Hepatocyte (in vitro differentiated cells): ENCODE data around the gene SCAMP5. TPM values are rescaled to one million over a fixed set of nuclear protein-coding genes. Genes with fewer than 3 reads are reported as not detected.

Experiments used
- DNase-seq: peaks from one replicate; pipeline ENCODE4 v3.0.0-alpha.2; 2016; ENCODE audit warnings: low spot score
- H2AFZ ChIP-seq: fragments of 200-600 bp; sonication (generic); 2 replicates; pipeline ENCODE4 v1.6.0; 2016; ENCODE audit warnings: antibody characterized with exemption, mild to moderate bottlenecking
- H3K27ac ChIP-seq: fragments of 200-600 bp; sonication (generic); 2 replicates; pipeline ENCODE4 v1.5.1; 2016; ENCODE audit warnings: mild to moderate bottlenecking
- H3K27me3 ChIP-seq: fragments of 200-600 bp; sonication (generic); 2 replicates; pipeline ENCODE4 v1.6.1; 2016
- H3K36me3 ChIP-seq: fragments of 200-600 bp; sonication (generic); replicated peaks from 2 replicates; pipeline ENCODE4 v1.5.1; 2016; ENCODE audit warnings: low read depth; ENCODE audit not compliant: insufficient read depth
- H3K4me1 ChIP-seq: fragments of 200-600 bp; sonication (generic); 2 replicates; pipeline ENCODE4 v1.5.1; 2016; ENCODE audit warnings: mild to moderate bottlenecking, moderate library complexity; ENCODE audit not compliant: insufficient read depth
- H3K4me2 ChIP-seq: fragments of 200-600 bp; sonication (generic); 2 replicates; pipeline ENCODE4 v1.6.0; 2016
- H3K4me3 ChIP-seq: fragments of 200-600 bp; sonication (generic); 2 replicates; pipeline ENCODE4 v1.5.1; 2016; ENCODE audit warnings: mild to moderate bottlenecking
- H3K79me2 ChIP-seq: fragments of 200-600 bp; sonication (generic); 2 replicates; pipeline ENCODE4 v1.6.0; 2017; ENCODE audit warnings: mild to moderate bottlenecking
- H3K9me2 ChIP-seq: fragments of 200-600 bp; sonication (generic); replicated peaks from 2 replicates; pipeline ENCODE4 v1.6.0; 2017; ENCODE audit warnings: mild to moderate bottlenecking; ENCODE audit not compliant: insufficient read depth
- H3K9me3 ChIP-seq: fragments of 200-600 bp; sonication (generic); 2 replicates; pipeline ENCODE4 v1.5.1; 2016; ENCODE audit warnings: low read depth, mild to moderate bottlenecking
- H4K20me1 ChIP-seq: fragments of 200-600 bp; sonication (generic); 2 replicates; pipeline ENCODE4 v1.6.0; 2016; ENCODE audit warnings: mild to moderate bottlenecking; ENCODE audit not compliant: insufficient read depth, poor library complexity, severe bottlenecking
- EZH2 ChIP-seq: fragments of 200-600 bp; sonication (generic); IDR thresholded peaks from 2 replicates; pipeline ENCODE4 v1.6.1; 2016; ENCODE audit warnings: antibody characterized with exemption, mild to moderate bottlenecking, borderline replicate concordance
- EZH2phosphoT487 ChIP-seq: fragments of 200-600 bp; sonication (generic); IDR thresholded peaks from one replicate; pipeline ENCODE4 v1.6.1; 2018; ENCODE audit warnings: antibody characterized with exemption, mild to moderate bottlenecking, low read depth, moderate library complexity; ENCODE audit not compliant: unreplicated experiment, severe bottlenecking
- WGBS: methylation state at CpG from one replicate; pipeline ENCODE4 v1.1.6; 2016; ENCODE audit warnings: low lambda C conversion rate; ENCODE audit errors: missing lambda C conversion rate; 5-methylcytosine and 5-hydroxymethylcytosine counted together
- polyA plus RNA-seq: library from polyadenylated mRNA; unstranded; fragments of >200 nt; fragmentation: Nextera tagmentation; extraction: Ambion mirVana; gene quantifications from 2 replicates; pipeline ENCODE4 v1.2.1, GENCODE V29; 2016
- total RNA-seq: library from RNA; depleted of rRNA; stranded (reverse); fragments of >200 nt; gene quantifications from 2 replicates; pipeline ENCODE4 v1.2.3, GENCODE V29; 2014
- TF ChIP-seq, protein P1 (sequence below): fragments of 200-600 bp; sonication (generic); IDR thresholded peaks from 2 replicates; pipeline ENCODE4 v1.5.1; 2016; ENCODE audit warnings: antibody characterized with exemption, mild to moderate bottlenecking; ENCODE audit not compliant: poor library complexity

Gene SCAMP5
- total and polyA plus RNA-seq, 2 experiments from 2014 or later = 10.6 to 18.8 TPM

DNA sequence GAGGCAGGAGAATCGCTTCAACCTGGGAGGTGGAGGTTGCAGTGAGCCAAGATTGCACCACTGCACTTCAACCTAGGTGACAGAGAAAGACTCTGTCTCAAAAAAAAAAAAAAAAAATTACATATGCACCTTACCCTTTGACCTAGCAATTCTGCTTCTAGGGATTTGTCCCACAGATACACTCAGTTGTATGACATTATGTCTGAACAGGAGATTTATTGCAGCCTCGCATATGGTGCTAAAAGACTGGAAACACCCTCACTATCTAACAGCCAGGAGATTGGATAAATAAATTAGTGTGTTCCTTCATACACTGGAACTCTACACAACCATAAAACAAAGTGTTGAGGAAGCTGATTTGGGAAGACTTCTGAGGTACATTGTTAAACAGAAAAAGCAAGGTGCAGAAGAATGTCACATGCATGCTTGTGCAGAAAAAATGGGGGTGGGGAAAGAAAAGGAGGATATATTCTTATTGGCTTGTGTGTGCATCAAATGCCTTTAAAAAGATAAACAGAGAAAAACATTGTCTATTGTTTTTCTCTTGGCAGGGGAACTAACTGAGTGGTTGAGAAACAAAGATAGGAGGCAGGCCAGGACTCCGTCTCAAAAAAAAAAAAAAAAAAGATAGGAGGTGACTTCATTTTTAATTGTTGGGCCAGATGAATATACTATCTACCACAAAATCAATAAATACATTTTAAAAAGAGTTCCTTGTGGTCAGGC lies 59.0 kb downstream of the SCAMP5 start:
- DNase-seq = no peak
- Histone ChIP-seq H2AFZ (no peak overlapping the region), H3K9me2 (no peaks in the 10 kb centered on the region), H3K36me3 (no peaks in the 10 kb centered on the region), H3K9me3 (no peaks in the 10 kb centered on the region), H3K4me3 (no peak overlapping the region), H3K27ac (no peak overlapping the region), H3K4me2 (no peak overlapping the region), H3K4me1 (peaks cover 22% of the 10 kb centered on the region), H3K79me2 (no peaks in the 10 kb centered on the region), H4K20me1 (no peaks in the 10 kb centered on the region), H3K27me3 (no peaks in the 10 kb centered on the region)
- TF ChIP-seq EZH2 (no peak), EZH2phosphoT487 (no peak)
- TF ChIP-seq, protein P1, sequence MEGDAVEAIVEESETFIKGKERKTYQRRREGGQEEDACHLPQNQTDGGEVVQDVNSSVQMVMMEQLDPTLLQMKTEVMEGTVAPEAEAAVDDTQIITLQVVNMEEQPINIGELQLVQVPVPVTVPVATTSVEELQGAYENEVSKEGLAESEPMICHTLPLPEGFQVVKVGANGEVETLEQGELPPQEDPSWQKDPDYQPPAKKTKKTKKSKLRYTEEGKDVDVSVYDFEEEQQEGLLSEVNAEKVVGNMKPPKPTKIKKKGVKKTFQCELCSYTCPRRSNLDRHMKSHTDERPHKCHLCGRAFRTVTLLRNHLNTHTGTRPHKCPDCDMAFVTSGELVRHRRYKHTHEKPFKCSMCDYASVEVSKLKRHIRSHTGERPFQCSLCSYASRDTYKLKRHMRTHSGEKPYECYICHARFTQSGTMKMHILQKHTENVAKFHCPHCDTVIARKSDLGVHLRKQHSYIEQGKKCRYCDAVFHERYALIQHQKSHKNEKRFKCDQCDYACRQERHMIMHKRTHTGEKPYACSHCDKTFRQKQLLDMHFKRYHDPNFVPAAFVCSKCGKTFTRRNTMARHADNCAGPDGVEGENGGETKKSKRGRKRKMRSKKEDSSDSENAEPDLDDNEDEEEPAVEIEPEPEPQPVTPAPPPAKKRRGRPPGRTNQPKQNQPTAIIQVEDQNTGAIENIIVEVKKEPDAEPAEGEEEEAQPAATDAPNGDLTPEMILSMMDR = no peak
- WGBS = 71% methylated on average over 3 of the region's 3 CpGs

DNA sequence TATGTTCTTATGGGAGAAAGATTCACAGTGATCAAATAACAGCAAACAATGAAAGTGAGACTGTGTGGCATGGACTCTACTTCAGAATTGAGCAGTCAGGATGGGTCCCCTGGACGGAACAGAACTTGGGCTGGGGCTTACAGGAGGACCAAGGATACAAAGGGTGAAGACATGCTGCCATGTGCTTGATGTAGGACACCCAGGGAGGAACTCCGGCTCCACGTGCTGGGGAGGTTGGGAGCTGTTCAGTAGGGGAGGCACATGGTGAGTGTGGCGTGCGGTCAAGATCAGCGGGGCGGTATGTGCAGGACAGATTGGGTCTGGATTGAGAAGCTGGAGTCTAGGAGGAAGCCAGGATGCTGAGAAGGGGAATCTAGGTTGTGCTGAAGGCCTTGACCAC lies 60.7 kb downstream of the SCAMP5 start:
- no peaks in the 10 kb centered on the region for H3K9me2 ChIP-seq
- TF ChIP-seq, protein P1 = no peak
- TF ChIP-seq EZH2phosphoT487 (no peak), EZH2 (no peak)
- H3K4me1 ChIP-seq = peaks cover 22% of the 10 kb centered on the region
- no peak for DNase-seq
- H3K27me3 ChIP-seq = no peaks in the 10 kb centered on the region
- no peaks in the 10 kb centered on the region for H3K9me3 ChIP-seq
- no peaks in the 10 kb centered on the region for H3K36me3 ChIP-seq
- H3K27ac ChIP-seq = no peak overlapping the region
- H3K4me2 ChIP-seq = no peak overlapping the region
- no peak overlapping the region for H3K4me3 ChIP-seq
- WGBS = 93% methylated on average over 7 of the region's 7 CpGs
- no peaks in the 10 kb centered on the region for H4K20me1 ChIP-seq
- H2AFZ ChIP-seq = no peak overlapping the region
- no peaks in the 10 kb centered on the region for H3K79me2 ChIP-seq

DNA sequence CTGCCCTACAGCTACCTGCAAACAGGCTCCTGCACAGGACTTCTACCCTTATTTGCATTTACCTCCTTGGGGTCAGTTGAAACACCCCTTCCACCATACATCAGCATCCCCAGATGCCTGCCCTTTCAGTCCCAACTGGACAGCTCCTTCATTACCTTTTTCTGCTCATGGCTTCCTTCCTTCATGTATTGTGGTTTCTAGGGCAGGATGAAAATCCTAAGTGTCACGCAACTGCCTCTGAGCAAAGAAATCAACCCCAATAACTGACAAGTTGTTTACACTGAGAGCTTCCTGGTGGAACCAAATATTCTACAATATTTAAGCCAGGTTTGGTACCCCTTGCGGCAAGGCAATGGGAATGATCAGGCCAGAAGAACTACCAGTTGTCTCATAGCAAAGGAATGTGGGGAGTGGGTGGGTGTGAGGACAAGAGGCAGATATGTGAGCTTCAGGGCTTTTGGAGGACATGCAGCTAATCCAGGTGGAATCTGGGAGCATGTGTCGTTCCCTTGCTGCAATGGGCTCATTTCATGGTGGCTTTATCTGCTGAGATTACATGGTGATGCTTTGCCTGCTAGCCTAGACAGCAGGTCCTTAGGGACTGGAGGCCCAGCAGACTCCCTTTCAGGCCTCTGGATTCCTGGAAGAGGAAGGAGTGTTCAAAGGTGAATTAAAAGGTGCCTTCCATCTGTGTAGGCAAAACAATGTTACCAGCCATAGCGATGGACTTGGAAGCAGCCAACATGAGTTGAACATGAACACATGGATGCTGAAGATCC lies 63.0 kb downstream of the SCAMP5 start:
- no peaks in the 10 kb centered on the region for H3K9me3 ChIP-seq
- no peak overlapping the region for H3K4me2 ChIP-seq
- H3K4me1 ChIP-seq = peaks cover 17% of the 10 kb centered on the region
- H3K4me3 ChIP-seq = no peak overlapping the region
- H3K27me3 ChIP-seq = no peaks in the 10 kb centered on the region
- no peaks in the 10 kb centered on the region for H3K79me2 ChIP-seq
- no peak overlapping the region for H2AFZ ChIP-seq
- peak overlapping the region; percentile 70 for H3K27ac ChIP-seq
- no peaks in the 10 kb centered on the region for H4K20me1 ChIP-seq
- TF ChIP-seq EZH2phosphoT487 (no peak), EZH2 (no peak)
- TF ChIP-seq, protein P1 = no peak
- no peak for DNase-seq
- 57% methylated on average over 4 of the region's 4 CpGs for WGBS
- no peaks in the 10 kb centered on the region for H3K9me2 ChIP-seq
- no peaks in the 10 kb centered on the region for H3K36me3 ChIP-seq
